Body of pancreas (tissue), 4 donors: ENCODE data around the gene GALNT17. TPM values are rescaled to one million over a fixed set of nuclear protein-coding genes. Genes with fewer than 3 reads are reported as not detected.
A peak's percentile ranks its signal among the peaks of the same experiment; 100 is the strongest.
"Not testable (repeated sequence)": the region's sequence is repeated elsewhere in the genome, so short reads cannot be mapped to it uniquely, and the experiment has no call there.

Source experiments
- ATAC-seq: fragments of 150-250 bp; one replicate; pipeline ENCODE4 v1.9.1; 2016
- DNase-seq, 4 donors: peaks; one replicate each; pipeline ENCODE4 v3.0.0-alpha.2; 2019
- H3K27ac ChIP-seq, 4 donors: fragments of 200-600 bp; sonication (generic); 1 replicate in 3 of 4; 2 replicates in 1 of 4; pipeline versions ENCODE4 v1.5.1 to v1.6.1; 2016 to 2019; ENCODE audit warnings: mild to moderate bottlenecking in 1 of 4, mixed read lengths in 1 of 4, moderate library complexity in 1 of 4
- H3K27me3 ChIP-seq, 2 donors: fragments of 200-600 bp; sonication (generic); one replicate each; pipeline ENCODE4 v1.6.0; 2016; ENCODE audit warnings: mild to moderate bottlenecking in 1 of 2
- H3K36me3 ChIP-seq, 2 donors: fragments of 200-600 bp; sonication (generic); replicated peaks in 1 of 2; 2 replicates each; pipeline ENCODE4 v1.5.1; 2016; ENCODE audit warnings: low read depth in 2 of 2; ENCODE audit not compliant: insufficient read depth in 1 of 2
- H3K4me1 ChIP-seq: fragments of 200-600 bp; sonication (generic); one replicate; pipeline ENCODE4 v1.6.0; 2016
- H3K4me3 ChIP-seq, 2 donors: fragments of 200-600 bp; sonication (generic); 1 replicate in 1 of 2; 2 replicates in 1 of 2; pipeline ENCODE4 v1.5.1; 2016 to 2019
- H3K9me3 ChIP-seq, 3 donors: fragments of 200-600 bp; sonication (generic); 1 replicate in 2 of 3; 2 replicates in 1 of 3; pipeline ENCODE4 v1.5.1; 2016
- CTCF ChIP-seq, 7 experiments: fragments of 450-650 bp in 4 of 7; fragments of 200-600 bp in 3 of 7; sonication (generic) in 3 of 7; IDR thresholded peaks; one replicate each; pipeline ENCODE4 v1.5.1; 2016 to 2019; ENCODE audit warnings: antibody characterized with exemption in 7 of 7
- POLR2A ChIP-seq, 3 donors: fragments of 450-650 bp; IDR thresholded peaks; one replicate each; pipeline ENCODE4 v1.6.1; 2016; ENCODE audit warnings: antibody characterized with exemption in 3 of 3, mild to moderate bottlenecking in 2 of 3
- WGBS, 2 donors: methylation state at CpG; one replicate each; pipeline ENCODE4 v1.1.5; 2017; 5-methylcytosine and 5-hydroxymethylcytosine counted together
- intact Hi-C: fragments of 100-400 bp; cut with DNase I; formaldehyde crosslinking; loops from one replicate; pipeline ENCODE4 v1.15.1; 2023
- total RNA-seq, 2 donors: library from RNA; depleted of rRNA; stranded (reverse); fragments of >200 nt; gene quantifications; one replicate each; pipeline ENCODE4 v1.1.0, GENCODE V29; 2016

The GALNT17 gene
- total RNA-seq, 2 donors from 2014 or later = 6.5 to 27.4 TPM

GRCh38 chr7:71198887-71199286, 66.9 kb downstream of the GALNT17 start:
- intact Hi-C loops = no loop called here
- no peak for TF ChIP-seq CTCF (IDR thresholded peaks at IDR 0.05)
- no peak for TF ChIP-seq POLR2A (IDR thresholded peaks at IDR 0.05)
- WGBS, 2 donors = 77 to 84% methylated on average over 8 of the region's 8 CpGs

GRCh38 chr7:71206184-71206583, 74.2 kb downstream of the GALNT17 start:
- DNase-seq (no peak), ATAC-seq (no peak)
- no peaks in the 10 kb centered on the region for H3K9me3 ChIP-seq
- no peak for TF ChIP-seq POLR2A (IDR thresholded peaks at IDR 0.05)
- TF ChIP-seq CTCF (IDR thresholded peaks at IDR 0.05) = no peak
- H3K36me3 ChIP-seq = no peaks in the 10 kb centered on the region
- H3K27ac ChIP-seq = no peak overlapping the region
- no peaks in the 10 kb centered on the region for H3K4me1 ChIP-seq
- intact Hi-C loops = no loop called here
- WGBS, 2 donors = 50 to 56% methylated on average over 4 of the region's 4 CpGs
- H3K27me3 ChIP-seq = no peaks in the 10 kb centered on the region
- no peak overlapping the region for H3K4me3 ChIP-seq

More at GRCh38 chr7:71198887-71199286, 66.9 kb downstream of the GALNT17 start:
- H3K4me3 ChIP-seq = no peak overlapping the region
- no peaks in the 10 kb centered on the region for H3K4me1 ChIP-seq
- H3K36me3 ChIP-seq = no peaks in the 10 kb centered on the region
- no peaks in the 10 kb centered on the region for H3K9me3 ChIP-seq
- H3K27me3 ChIP-seq = no peaks in the 10 kb centered on the region
- ATAC-seq (no peak), DNase-seq (no peak)
- no peak overlapping the region for H3K27ac ChIP-seq

- intact Hi-C loops = no loop called here
- DNase-seq (no peak), ATAC-seq (no peak)
- 55 to 83% methylated on average over 3 of the region's 3 CpGs for WGBS, 2 donors
- Histone ChIP-seq H3K27me3 (no peaks in the 10 kb centered on the region), H3K9me3 (no peaks in the 10 kb centered on the region), H3K4me3 (no peak overlapping the region), H3K27ac (no peak overlapping the region), H3K36me3 (no peaks in the 10 kb centered on the region), H3K4me1 (no peaks in the 10 kb centered on the region)
- TF ChIP-seq CTCF (IDR thresholded peaks at IDR 0.05) (no peak), POLR2A (IDR thresholded peaks at IDR 0.05) (no peak)
Measured at GRCh38 chr7:71208881-71209280, 76.9 kb downstream of the GALNT17 start.

- H3K27ac ChIP-seq, intact Hi-C loops, H3K4me3 ChIP-seq, H3K9me3 ChIP-seq, H3K4me1 ChIP-seq, ATAC-seq, H3K36me3 ChIP-seq, DNase-seq, H3K27me3 ChIP-seq: not testable (repeated sequence)
- WGBS, 2 donors = 83 to 85% methylated on average over 4 of the region's 4 CpGs
Measured at GRCh38 chr7:71209484-71209883, 77.5 kb downstream of the GALNT17 start.

GRCh38 chr7:71210220-71210619, 78.3 kb downstream of the GALNT17 start:
- H3K9me3 ChIP-seq = no peaks in the 10 kb centered on the region
- H3K36me3 ChIP-seq = no peaks in the 10 kb centered on the region
- no peak overlapping the region for H3K27ac ChIP-seq
- WGBS, 2 donors = 69 to 73% methylated on average over 5 of the region's 5 CpGs
- no peaks in the 10 kb centered on the region for H3K27me3 ChIP-seq
- H3K4me1 ChIP-seq = no peaks in the 10 kb centered on the region
- peak; percentile 50 for ATAC-seq
- intact Hi-C loops = no loop called here
- TF ChIP-seq CTCF (IDR thresholded peaks at IDR 0.05) = no peak
- TF ChIP-seq POLR2A (IDR thresholded peaks at IDR 0.05) = no peak
- no peak overlapping the region for H3K4me3 ChIP-seq
- DNase-seq = peak; percentile 21 to 51 (median 43)

- ATAC-seq, H3K27ac ChIP-seq, H3K9me3 ChIP-seq, DNase-seq, H3K4me3 ChIP-seq, H3K27me3 ChIP-seq, H3K36me3 ChIP-seq, H3K4me1 ChIP-seq, intact Hi-C loops: not testable (repeated sequence)
- WGBS, 2 donors = 95 to 98% methylated on average over 3 to 4 of the region's 4 CpGs
Measured at GRCh38 chr7:71212433-71212832, 80.5 kb downstream of the GALNT17 start.
